ENCODE results near the gene ROCK2.

- TF ChIP-seq POLR2A (IDR thresholded peaks at IDR 0.05; ENCODE audit: low read length) (no peak), GATA1 (IDR thresholded peaks at IDR 0.05; ENCODE audit: low read depth, low read length) (no peak)
Observed at GRCh38 chr2:11389052-11389420, 44.6 kb upstream of the ROCK2 start.
